SK-MEL-5 (cell line): ENCODE results near the gene ZSCAN22. TPM values are rescaled to one million over a fixed set of nuclear protein-coding genes. Genes with fewer than 3 reads are reported as not detected.

Source experiments
- DNase-seq: peaks from one replicate; pipeline ENCODE4 v3.0.0-alpha.2; 2016; ENCODE audit warnings: low read depth, low spot score
- in situ Hi-C: cut with HindIII; loops from 2 replicates; pipeline ENCODE4 v1.10.0; 2016; ENCODE audit warnings: low sequenced_read_pairs, high pct_unique_total_duplicates, low pct_unique_long_range_greater_than_20kb
- small RNA-seq, 2 experiments: library from RNA; depleted of rRNA; stranded (forward); fragments of <200 nt; gene quantifications; one replicate each; pipeline ENCODE3, GENCODE V24; 2014
- total RNA-seq: library from RNA; depleted of rRNA; stranded (reverse); fragments of >200 nt; shearing (Covaris generic); gene quantifications from 2 replicates; pipeline ENCODE4 v1.2.3, GENCODE V29; 2014; rRNA removed

The ZSCAN22 gene
- total RNA-seq, 1 experiment from 2014 or later = 2.9 TPM

DNA sequence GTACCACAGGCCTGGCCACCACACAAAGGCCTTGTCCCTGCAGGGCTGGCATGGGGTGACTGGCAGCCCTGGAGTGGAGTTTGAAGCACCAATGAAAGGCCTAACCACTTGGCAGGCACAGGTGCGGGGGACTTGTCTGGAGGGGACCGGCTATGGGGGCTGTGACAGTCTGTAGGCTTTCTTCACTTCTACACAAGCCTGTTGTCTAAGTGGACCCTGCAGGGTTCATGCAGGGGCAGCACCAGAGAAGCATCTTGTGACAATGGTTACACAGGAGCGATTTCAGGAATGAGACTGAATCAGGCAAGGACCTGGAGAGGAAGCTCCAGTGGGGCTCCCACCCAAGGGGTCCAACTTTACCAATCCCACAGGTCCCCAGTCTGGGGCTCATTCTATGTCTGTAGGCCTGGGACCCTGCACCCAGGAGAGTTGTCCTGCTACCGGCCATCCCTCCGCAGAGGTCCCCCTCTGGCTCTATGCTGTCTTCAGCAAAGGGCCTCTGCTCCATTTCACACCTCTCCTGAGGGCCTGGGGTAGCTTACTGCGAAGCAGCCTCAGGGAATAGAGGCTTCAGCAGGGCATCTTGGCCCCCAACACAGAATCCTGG, 56.3 kb downstream of the ZSCAN22 start:
- in situ Hi-C loops = no loop called here
- DNase-seq = no peak

DNA sequence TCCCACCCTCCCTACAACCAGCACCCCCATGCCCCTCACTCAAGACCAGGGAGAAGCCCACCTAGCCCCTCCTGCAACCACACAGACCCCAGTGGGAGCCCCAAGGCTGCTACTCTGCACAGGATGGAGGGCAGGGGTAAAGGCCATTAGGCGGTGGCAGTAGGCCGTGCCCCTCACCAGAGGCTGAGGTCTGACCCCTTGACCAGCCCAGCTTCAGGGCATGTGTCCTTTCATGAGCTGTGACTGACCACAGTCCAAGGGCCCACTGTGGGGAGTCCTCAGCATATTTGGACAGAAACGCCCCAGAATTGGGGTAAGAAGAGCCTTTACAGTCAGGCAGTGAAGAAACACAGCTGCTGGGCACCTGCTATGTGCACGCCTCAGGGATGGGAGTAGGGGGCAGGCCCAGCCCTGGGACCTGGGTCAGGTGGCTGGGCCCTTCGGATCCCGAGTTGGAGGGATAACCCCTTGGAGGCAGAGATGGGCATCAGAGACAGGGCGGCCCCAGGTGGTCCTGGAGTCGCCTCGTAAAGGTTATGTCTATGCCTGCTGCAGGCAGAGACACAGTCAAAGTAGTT, 58.6 kb downstream of the ZSCAN22 start:
- no peak for DNase-seq
- in situ Hi-C loops = no loop called here

DNA sequence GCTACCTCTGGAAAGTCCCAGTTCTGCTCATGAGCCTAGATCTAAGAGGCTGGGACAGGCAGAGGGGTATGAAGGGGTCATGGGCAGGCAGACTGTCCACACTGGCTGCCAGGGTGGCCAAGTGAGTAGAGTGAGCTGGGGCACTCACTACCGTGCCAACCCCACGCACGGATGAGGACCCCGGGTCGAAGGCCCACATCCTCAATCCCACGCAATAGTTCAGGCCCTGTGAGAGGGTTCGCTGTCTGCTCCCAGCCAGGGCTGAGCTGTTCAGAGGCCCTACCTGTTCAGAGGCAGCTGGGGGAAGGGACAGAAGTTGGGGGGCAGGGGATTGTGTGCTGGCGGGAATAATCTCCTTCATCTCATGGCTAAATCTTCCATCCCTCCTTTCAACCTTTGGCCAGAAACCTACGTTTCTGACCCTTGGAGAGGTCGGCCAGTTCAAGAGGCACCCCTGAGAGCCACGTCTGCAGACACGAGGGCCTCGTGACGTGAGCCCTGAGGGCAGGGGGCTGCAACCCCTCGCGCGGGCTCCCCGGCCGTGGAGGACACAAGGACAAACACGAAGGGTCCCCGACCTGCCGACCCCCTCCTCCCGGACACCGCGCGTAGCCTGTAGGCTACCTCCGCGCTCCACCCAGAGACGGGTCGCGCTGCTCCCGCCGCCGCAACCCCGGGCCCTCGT, 59.2 kb downstream of the ZSCAN22 start:
- no peak for DNase-seq
- in situ Hi-C loops = no loop called here

DNA sequence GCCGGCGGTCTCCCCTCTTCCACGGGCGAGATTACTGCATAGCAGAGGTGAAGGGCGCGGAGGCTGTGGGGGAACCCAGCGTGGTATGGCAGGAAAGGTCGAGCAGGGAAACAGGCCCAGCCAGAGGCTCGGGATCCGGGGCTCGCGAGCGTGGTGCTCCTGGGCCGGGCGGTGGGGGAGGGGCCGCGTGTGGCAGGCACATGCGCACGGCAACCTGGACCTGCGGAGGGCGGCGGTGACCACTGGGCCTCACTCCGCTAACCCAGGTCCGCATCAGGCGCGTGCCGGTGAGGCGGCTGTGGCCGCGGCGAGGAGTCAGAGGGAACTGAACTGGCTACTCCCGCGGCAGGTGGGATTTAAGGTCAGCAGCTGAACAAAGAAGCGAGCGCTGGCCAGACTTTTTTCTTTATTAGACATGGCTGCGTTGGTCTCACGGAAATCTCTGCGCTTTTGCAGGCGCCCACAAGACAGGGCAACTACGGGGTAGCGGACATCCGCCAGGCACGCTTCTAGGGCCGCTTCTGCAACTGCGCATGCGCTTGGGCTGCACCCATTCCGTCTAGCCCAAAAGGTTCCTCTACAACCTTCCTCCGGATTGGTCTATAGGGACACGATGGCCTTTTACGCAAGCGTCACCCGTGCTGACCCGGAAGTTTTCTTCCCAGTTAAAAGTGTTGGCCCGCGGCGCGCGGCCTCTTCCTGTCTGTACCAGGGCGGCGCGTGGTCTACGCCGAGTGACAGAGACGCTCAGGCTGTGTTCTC, 60.0 kb downstream of the ZSCAN22 start, which contains the start of gene RPS5:
TSS of gene RPS5 (plus strand) at position 694 of the 762 bp plus-strand sequence. CDS start 869 bp downstream, outside the sequence.
- peak; percentile 98 for DNase-seq
- in situ Hi-C loops = no loop called here

DNA sequence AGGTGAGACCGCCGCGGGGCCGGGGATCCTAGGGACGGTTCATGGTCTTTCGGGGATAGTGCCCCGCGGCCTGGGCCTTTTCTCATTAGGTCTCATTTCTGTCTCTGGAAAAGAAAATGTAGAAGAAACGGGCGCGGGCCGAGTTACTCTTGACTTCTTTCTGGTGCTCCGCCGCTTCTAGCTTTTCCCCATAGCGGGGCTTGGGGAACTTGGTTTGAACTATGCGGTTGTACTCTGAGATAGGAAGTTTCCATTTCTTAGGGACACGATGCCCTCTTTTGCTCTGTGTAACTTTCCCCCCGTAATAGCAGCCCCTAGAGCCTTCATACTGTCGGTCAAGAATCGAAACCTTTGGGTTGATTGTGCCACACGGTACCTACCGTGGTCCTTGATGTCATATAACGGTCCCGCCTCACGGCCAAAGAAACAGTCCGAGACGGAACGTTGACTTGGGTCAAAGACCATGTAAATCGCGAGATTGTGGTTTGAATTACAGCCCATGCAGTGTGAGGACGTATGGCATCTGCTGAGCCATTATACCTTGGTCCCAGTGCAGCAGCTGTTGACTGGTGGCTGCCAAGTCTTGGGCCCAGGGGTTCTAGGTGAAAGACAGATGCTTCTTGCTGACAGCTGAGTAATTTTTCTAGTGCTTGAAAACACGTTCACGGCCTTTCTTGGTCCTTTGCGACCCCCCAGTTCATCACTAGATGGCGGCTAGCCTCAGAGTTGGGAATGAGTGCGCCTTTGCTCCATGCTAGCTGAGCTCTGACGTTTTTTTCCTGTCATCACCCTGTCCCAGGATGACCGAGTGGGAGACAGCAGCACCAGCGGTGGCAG, 60.8 kb downstream of the ZSCAN22 start:
- in situ Hi-C loops = no loop called here
- no peak for DNase-seq

DNA sequence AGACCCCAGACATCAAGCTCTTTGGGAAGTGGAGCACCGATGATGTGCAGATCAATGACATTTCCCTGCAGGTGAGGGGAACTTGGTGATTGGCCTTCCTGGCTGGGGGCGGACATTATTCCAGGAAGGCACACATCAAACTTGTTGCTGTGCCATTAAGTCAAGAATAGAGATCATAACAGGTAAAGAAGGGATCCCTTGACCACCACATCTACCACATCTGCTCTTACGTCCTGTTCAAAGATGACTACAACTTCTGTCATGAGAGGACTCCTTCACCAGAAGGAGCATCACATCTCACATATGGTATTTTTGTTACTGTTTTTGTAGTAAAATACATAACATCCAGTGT, 61.4 kb downstream of the ZSCAN22 start:
- DNase-seq = no peak
- in situ Hi-C loops = no loop called here

Small RNAs within 50 kb of the gene (small RNA-seq; reads per million reads assigned to genes)
- gene MIR4754 (0 to 0.02 reads per million in 2 experiments), gene MIR6806 (0 reads per million in 2 experiments), gene RNA5SP473 (0.12 to 1.6 reads per million in 2 experiments)

Other genes starting within 250 kb of the ZSCAN22 start
- gene ZSCAN18, start 228.8 kb upstream of the ZSCAN22 start, total RNA-seq = 2.8 and 3.6 TPM in 2 replicates
- 9.3 and 10.7 TPM in 2 replicates for gene ZNF329, start 176.2 kb upstream of the ZSCAN22 start, total RNA-seq
- gene ZNF274, start 143.9 kb upstream of the ZSCAN22 start, total RNA-seq = 11.9 and 14.3 TPM in 2 replicates
- 7.6 and 8.3 TPM in 2 replicates for gene ZNF544, start 98.1 kb upstream of the ZSCAN22 start, total RNA-seq
- 2.9 and 3.6 TPM in 2 replicates for gene ZNF8, start 48.0 kb upstream of the ZSCAN22 start, total RNA-seq
- gene ERVK3-1, start 21.6 kb upstream of the ZSCAN22 start, total RNA-seq = 48.0 and 48.1 TPM in 2 replicates
- gene A1BG, start 26.5 kb downstream of the ZSCAN22 start, total RNA-seq = 18.7 and 23.4 TPM in 2 replicates
- gene ZNF497, start 35.8 kb downstream of the ZSCAN22 start, total RNA-seq = 0.40 and 1.3 TPM in 2 replicates
- 0.40 and 0.87 TPM in 2 replicates for gene ZNF837, start 54.0 kb downstream of the ZSCAN22 start, total RNA-seq
- 1,789 and 1,795 TPM in 2 replicates for gene RPS5, start 60.3 kb downstream of the ZSCAN22 start, total RNA-seq
- gene RNF225, start 68.7 kb downstream of the ZSCAN22 start, total RNA-seq = not detected in 2 replicates
- 12.5 and 13.9 TPM in 2 replicates for gene ZNF584, start 81.7 kb downstream of the ZSCAN22 start, total RNA-seq
- 0.16 and 0.35 TPM in 2 replicates for gene ZNF132, start 113.2 kb downstream of the ZSCAN22 start, total RNA-seq
- gene ZNF324B, start 124.6 kb downstream of the ZSCAN22 start, total RNA-seq = 6.8 TPM in 2 replicates
- 6.3 and 7.7 TPM in 2 replicates for gene ZNF324, start 140.1 kb downstream of the ZSCAN22 start, total RNA-seq
- 7.6 and 8.7 TPM in 2 replicates for gene ZNF446, start 149.4 kb downstream of the ZSCAN22 start, total RNA-seq
- gene SLC27A5, start 185.0 kb downstream of the ZSCAN22 start, total RNA-seq = 0.13 and 0.16 TPM in 2 replicates
- 1.9 and 3.3 TPM in 2 replicates for gene ZBTB45, start 192.8 kb downstream of the ZSCAN22 start, total RNA-seq
- gene TRIM28, start 217.1 kb downstream of the ZSCAN22 start, total RNA-seq = 346 and 425 TPM in 2 replicates
- 82.6 and 89.4 TPM in 2 replicates for gene CHMP2A, start 228.1 kb downstream of the ZSCAN22 start, total RNA-seq
- gene UBE2M, start 231.6 kb downstream of the ZSCAN22 start, total RNA-seq = 82.8 and 85.3 TPM in 2 replicates
- 5.4 and 5.9 TPM in 2 replicates for gene MZF1, start 246.3 kb downstream of the ZSCAN22 start, total RNA-seq